HG02571 (cell line): ENCODE results near the gene POLL.
"Not testable (repeated sequence)": the region's sequence is repeated elsewhere in the genome, so short reads cannot be mapped to it uniquely, and the experiment has no call there.

ENCODE experiments used
- ATAC-seq: cut with Tn5 transposase; IDR thresholded peaks from one replicate; pipeline ENCODE4 v1.9.1; 2021; ENCODE audit warnings: mild to moderate bottlenecking, moderate library complexity; ENCODE audit not compliant: unreplicated experiment

The POLL gene

GRCh38 chr10:101587725-101588653 is at the start of gene POLL, which contains the start of gene DPCD:
TSS of gene POLL (minus strand) at chr10:101588257. CDS start at chr10:101587360, 897 bp downstream.
TSS of gene DPCD (plus strand) at chr10:101588321. CDS start at chr10:101588337, 16 bp downstream.
- ATAC-seq = peak; percentile 93

DNA sequence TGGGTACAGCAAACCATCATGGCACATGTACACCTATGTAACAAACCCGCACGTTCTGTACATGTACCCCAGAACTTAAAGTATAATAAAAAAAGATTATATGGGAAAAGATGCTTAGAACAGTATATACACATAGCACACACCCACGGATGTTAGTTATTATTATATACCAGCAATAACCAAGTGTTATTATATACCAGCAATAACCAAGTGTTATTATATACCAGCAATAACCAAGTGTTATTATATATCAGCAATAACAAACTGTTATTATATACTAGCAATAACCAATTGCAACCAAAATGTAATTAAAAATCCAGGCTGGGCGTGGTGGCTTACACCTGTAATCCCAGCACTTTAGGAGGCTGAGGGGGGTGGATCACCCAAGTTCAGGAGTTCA is 45.5 kb upstream of the POLL start:
- not testable (repeated sequence) for ATAC-seq

DNA sequence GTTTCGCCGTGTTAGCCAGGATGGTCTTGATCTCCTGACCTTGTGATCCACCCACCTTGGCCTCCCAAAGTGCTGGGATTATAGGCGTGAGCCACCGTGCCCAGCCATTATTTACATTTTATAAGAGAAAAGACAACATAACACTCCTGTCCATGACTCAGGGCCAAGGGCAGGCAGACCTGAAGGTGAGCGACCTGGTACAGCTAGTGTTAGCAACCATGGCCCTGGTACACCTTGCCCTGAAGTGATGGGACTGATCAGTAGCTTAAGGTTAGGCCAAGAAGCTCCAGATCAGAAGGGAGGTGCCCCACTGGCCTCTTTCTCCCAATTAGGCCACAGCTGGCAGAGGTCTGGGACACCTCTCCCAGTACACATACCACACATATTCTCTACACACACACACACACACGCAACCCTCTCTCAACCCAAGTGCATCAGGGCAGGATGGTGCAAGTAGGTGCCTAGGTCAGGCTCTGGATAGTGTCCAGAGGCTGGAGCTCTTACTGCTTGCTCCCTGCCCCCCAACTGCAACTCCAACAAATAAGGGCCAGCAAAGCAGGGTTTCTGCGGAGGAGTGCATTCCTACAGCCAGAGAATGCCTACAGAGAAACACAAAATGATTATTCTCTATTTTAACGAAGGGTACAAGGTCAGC is 43.9 kb upstream of the POLL start:
- no peak for ATAC-seq

DNA sequence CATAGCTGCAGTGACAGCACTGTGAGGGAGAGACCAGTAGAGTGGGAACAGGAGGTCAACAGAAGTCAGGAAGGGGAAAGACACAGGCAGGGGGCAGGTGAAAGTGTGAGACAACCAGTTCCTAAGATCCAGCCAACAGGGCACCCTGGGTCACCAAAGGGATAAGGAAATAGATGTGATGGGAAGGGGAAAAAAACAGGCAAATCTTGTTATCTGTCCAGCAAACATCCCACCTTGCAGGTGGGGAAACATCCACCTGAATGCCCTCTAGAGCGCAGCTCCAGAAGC is 42.5 kb upstream of the POLL start:
- no peak for ATAC-seq

DNA sequence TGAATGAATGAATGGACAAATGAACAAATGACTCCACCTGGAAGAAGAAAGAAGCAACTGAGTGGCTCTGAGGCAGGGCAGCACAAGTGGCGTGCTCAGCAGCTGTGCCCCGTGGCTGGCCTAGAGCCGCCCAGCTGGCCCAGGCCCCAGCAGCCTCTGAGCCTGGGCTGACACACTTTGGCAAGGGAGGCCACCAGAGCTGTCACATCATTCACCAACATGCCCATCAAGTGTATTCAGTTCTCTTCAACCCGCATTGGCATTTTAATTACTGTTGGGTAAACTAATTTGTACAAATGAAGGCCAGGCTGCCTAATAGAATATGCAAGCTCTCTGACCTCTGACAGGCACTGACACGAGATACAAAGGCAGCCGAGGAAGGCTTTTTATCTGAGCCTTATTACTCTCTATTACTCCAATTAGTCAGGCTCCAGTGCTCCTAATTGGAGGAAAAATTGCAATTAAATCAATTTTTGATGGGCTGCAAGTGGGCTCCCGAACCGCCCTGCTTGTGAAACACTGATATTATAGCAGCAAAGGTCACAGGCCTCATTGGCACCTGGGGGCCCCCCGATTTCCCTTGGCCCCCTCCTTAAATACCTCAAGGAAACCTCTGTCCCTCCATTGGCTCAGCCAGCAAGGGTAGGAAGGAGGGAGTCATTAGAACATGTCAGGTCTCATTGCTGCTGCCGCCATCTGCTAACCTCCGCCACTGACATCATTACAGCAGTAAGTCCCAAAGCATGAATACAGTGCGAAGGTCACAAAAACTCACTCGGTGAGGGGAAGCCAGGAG is 42.0 kb upstream of the POLL start:
- ATAC-seq = no peak

DNA sequence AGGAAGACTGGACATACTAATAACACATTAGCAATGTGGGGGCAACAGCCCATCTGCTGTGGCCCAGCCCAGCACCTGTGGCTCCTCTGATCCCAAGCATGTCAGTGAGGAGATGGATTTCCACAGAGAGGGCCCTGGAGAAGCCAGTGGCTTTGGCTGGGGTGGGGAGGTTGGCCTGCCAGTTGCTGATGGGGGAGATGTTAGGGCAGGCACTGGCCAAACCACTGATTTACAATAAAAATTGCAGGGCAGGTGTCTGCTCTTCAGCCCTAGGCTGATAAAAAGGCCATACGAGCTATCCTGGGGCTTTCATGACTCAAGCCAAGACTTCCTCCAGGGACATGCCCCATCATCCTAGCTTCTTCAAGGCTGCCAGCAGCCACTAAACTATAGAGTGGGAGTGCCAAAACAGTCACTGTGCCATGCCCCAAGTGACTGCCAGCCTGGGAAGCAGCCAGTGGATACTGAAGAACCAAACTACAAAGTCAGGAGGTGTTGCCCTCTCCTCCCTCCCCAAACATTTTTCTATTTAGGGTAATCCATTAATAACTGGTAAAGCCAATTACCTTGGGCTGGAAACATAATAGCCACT is 37.9 kb upstream of the POLL start:
- no peak for ATAC-seq

GRCh38 chr10:101624526-101625102 is 36.6 kb upstream of the POLL start:
- no peak for ATAC-seq

DNA sequence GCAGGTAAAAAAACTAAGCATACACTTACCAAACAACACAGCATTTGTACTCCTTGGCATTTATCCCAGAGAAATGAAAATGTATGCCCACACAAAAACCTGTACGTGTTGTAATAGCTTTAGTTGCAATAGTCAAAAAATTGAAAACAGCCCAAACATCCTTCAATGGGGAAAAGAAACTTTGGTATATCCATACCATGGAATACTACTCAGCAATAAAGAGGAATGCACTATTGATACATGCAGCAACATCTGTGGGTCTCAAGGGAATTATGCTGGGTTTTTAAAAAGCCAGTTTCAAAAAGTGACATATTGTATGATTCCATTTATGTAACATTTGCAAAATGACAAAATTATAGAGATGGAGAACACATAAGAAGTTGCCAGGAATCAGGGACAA is 35.5 kb upstream of the POLL start:
- ATAC-seq = no peak

DNA sequence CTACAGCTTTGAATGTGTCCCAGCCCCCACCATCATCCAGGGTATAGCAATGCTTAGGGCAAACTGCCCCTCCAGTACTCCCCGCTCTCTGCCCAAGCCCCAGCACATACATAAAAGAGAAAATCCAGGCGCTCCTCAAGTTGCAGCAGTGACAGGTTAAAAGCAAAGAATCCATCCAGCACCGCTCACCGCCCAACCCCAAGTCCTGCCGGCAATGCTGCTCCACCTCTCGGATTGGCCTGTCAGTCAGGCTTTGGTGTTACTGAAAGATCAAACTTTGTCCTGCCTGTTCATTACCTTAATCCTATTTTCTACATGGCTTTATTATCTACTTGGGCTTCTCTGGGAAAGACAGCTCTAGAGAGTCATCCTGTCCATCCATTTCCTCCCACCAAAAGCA is 31.9 kb upstream of the POLL start:
- ATAC-seq = no peak

DNA sequence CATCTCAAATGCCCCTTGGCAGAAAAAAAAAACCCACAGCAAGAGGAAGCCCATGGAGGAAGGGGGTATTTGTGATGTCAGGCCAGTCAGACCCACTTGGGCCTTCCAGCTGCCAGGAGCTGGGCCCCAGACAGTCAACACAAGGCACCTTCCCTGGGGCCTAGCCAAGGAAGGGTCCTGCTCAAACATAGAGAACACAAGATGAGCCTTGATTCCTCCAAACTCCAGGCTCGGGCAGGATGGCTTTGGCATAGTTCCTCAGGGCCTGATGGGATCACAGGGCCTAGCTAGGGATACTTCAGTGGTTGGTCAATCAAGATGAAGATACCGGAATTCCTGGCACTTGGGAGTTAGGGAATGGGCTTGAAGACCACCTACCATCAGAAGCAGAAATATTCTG is 30.8 kb upstream of the POLL start:
- ATAC-seq = no peak

DNA sequence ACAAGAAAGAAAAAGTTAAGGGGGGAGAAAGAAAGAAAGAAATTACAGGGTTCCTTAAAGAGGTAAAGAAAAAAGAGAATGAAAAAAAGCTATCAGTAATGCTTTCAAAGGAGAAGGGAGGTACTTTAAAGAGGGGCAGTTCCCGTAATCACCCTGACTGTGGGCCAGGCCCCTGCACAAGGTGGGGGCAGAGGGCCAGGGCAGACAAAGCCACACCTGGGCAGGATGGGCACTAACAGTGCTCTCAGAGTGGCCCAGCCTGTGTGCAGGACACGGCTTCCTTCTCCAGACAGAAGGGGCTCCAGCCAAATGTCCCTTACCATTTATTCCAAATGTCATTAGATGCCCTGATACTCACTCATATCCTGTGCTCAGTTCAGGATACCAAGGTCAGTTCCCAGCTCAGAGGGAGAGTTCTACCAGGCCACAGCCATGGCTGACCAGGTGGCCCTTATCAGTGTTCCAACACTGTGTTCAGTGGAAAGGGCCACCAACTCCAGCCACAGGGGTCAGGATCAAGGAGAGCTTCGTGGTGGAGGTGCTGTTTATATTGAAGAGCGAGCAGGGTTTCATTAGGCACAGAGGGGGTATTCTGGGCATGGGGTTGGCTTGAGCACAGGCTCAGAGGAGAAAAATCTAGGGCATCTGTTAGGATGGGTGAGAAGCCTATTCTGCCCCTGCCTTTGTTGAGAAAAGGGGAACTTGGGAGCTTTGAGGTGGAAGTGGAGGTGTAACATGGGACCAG is 29.9 kb upstream of the POLL start:
- no peak for ATAC-seq

- no peak for ATAC-seq
Measured at GRCh38 chr10:101617102-101617823, 29.2 kb upstream of the POLL start.

DNA sequence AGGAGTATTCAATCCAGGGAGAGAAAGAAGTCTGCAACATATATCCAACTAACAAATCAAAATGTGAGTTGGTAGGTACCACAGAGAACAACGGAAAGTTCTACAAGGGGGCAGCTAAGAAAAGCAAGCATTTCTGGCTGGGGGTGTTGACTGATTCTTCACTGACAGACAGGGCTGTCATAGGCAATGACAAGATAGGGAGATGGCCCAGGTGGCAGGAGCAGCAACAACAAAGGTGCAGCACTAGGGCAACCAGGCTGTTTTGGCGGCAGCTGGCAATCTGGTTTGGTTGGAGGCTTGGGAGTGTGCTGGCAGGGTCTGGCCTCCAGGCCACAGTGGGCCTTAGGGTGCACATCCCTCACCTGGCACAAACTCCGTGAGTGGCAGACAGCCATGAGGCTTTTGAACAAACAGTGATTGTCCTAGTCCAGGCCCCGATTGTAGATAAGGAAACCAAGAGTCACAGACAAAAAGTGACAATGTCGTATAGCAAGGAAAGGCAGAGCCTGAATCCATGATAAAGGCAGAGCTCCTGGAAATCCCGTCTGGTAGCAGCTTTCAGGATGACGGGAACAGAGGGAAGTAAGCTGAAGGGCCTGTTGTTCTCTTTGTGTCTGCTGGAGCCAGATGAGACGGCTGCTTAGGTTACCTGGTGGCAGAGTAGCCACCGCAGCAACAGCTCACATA is 28.5 kb upstream of the POLL start:
- no peak for ATAC-seq

DNA sequence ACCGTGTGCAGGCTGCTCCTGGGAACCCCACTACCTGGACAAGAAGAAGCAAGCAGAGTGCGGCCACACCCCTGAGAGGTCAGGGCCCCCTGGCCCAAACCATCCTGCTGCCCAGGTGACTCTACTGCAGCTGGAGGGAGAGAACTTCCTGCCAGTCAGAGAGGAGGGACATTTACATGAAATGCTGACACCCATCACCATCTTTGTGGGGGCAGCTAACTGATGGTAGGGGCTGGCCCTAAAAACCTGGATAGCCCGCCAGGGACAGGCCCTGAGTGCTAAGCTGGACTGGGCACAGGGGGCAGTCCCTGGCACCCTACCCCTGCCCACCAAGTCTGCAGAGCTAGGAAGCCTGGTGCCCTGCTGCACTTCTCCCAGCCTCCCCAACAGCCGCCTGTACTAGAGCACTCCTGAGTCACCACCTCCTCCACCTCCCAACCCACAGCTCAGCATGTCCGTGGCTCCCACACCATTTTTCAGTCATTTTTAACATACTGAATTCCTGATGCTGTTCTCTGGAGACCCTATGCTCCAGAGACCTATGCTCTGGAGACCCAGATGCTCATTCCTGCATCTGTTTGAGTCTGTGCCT is 27.6 kb upstream of the POLL start:
- no peak for ATAC-seq

GRCh38 chr10:101614663-101615524 is 26.8 kb upstream of the POLL start:
- no peak for ATAC-seq

DNA sequence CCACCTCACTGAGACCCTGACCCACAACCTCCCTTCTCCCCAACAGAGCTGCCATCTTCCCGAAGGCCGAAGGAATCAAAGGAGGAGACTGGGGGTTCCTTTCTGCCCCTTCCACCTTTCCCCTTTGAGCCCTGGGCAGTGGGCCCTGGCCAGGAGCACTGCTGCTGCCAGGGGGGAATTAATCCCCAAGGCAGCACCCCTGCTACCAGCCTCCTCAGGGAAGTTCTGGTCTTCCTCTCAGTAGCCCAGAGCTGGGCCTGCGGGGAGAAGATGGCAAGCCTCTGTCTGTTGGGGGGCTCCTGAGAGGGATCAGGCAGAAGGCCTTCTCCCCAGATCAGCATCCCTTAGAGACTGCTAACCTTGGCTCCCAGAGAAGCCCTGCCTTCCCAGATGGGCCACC is 25.6 kb upstream of the POLL start:
- ATAC-seq = no peak

DNA sequence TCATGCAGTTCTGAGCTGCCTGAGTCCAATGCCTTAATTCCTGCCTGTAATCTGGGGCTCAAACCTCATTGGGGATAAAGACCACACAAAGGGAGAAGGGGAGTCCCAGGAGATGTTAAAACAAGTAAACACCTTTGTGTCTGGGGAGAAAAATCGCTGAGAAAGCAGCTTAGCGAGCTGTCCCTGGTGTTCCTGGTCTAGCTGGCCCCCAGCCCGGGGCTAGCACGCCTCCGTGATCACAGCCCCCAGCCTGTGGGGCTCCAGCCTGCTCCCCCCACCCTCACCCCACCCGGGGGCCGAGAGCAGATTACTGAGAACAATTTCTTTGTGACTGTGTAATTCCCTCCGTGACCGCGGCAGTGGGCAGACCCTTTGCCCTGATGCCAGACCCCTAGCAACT is 24.8 kb upstream of the POLL start:
- ATAC-seq = no peak

DNA sequence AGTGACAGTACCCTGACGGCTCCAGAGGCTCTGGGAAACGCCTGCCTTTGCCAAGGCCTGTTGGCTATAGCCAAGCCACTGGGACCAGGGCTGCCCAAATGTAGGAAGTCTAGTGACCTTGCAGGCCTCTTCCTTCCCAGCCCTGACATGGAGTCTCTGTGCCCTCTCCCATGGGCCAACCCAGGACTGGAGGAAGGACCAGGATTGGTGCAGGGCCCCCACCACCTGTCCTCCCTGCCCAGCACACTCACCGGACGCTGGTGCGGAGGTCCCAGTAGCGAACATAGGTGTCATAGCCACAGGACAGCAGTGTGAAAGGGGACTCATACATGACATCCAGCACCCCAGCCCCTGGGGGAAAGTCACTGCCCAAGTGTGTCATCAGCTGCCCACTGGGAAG is 24.0 kb upstream of the POLL start:
- ATAC-seq = no peak
